ENCODE measurements around the gene HSF4. TPM values are rescaled to one million over a fixed set of nuclear protein-coding genes. Genes with fewer than 3 reads are reported as not detected.

Gene HSF4
- total RNA-seq, 4 donors from 2014 or later = 11.3 to 51.9 (median 42.3) TPM; not detected in 1

GRCh38 chr16:67188798-67189197 lies 24.3 kb downstream of the HSF4 start:
- H3K9me3 ChIP-seq = no peaks in the 10 kb centered on the region
- TF ChIP-seq CTCF (IDR thresholded peaks at IDR 0.05) (no peak), POLR2A (IDR thresholded peaks at IDR 0.05) (no peak)
- no peaks in the 10 kb centered on the region for H3K27me3 ChIP-seq
- no peak overlapping the region for H3K27ac ChIP-seq
- H3K36me3 ChIP-seq = no peaks in the 10 kb centered on the region
- intact Hi-C loops (cut with DNase I; ENCODE audit: low total_unique reads) = no loop called here
- DNase-seq = no peak
- peaks cover 11 to 18% of the 10 kb centered on the region in 2 donors for H3K4me1 ChIP-seq
- no peak overlapping the region for H3K4me3 ChIP-seq

DNA sequence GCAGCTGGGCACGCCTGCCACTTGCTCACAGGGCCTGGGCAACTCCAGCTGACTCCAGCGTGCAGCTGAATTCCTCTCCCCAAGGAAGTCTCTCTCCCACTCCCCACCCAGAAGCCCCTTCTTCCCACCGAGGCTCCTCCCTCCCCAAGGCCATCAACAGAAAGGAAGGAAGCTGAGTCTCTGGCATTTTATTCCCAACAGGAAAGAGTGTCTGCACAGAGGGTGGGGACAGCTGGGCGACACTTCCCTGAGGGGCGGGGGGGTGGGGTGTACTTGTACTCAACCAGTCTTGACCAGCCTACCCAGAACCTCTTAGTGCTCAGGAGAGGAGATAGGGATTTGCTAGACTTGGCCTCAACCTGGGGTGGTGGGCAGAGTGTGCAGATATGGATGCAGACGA lies 25.5 kb downstream of the HSF4 start, which contains the start of gene EXOC3L1:
EXOC3L1 (minus strand) TSS at position 96 of the 400 bp plus-strand sequence. CDS start 460 bp downstream, outside the sequence.
- no peak within 1 kb of the TSS for H3K27ac ChIP-seq
- H3K36me3 ChIP-seq = no peaks in the 10 kb centered on the region
- no peaks in the 10 kb centered on the region for H3K27me3 ChIP-seq
- intact Hi-C loops (cut with DNase I; ENCODE audit: low total_unique reads) = no loop called here
- H3K4me1 ChIP-seq = peaks cover 9 to 11% of the 10 kb centered on the region in 2 donors
- DNase-seq = no peak
- no peak within 1 kb of the TSS for H3K4me3 ChIP-seq
- TF ChIP-seq POLR2A (IDR thresholded peaks at IDR 0.05) (no peak), CTCF (IDR thresholded peaks at IDR 0.05) (no peak)
- H3K9me3 ChIP-seq = no peaks in the 10 kb centered on the region

DNA sequence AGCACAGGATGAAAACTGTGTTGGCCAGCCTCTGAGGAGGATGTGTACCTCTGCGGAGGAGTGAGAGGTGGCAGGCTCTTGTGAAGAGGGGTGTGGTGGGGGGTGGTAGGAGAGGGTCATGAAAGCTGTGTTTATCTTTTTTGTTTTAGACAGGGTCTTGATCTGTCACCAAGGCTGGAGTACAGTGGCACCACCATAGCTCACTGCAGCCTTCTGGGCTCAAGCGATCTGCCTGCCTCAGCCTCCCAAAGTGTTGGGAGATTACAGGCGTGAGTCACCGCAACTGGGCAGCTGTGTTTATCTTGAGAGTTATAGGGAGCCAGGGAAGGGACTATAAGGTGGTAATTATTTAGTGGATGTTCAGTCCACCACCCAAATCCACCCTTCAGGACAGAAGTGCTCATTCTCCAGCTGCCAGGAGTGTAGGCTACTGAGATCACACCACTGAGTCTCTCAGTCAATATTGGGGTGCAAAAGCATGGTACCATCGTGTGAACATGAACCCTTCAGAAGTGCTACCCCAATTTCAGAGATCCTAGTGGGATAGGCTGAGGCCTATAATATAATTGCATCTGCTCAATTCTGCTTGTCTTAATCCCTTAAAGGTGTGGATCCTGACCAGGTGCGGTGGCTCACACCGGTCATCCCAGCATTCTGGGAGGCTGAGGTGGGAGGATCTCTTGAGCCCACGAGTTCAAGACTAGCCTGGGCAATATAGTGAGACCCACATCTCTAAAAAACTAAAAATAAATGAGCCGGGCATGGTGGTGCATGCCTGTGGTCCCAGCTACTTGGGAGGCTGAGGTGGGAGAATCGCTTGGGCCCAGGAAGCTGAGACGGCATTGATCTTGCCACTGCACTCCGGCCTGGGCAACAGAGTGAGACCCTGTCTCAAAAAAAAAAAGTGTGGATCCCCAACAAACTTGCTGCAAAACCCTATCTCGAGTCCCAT lies 26.2 kb downstream of the HSF4 start:
- Histone ChIP-seq H3K4me3 (no peak overlapping the region), H3K36me3 (no peaks in the 10 kb centered on the region), H3K27me3 (no peaks in the 10 kb centered on the region), H3K9me3 (no peaks in the 10 kb centered on the region), H3K27ac (no peak overlapping the region), H3K4me1 (peaks cover 9 to 11% of the 10 kb centered on the region in 2 donors)
- DNase-seq = no peak
- TF ChIP-seq CTCF (IDR thresholded peaks at IDR 0.05) (no peak), POLR2A (IDR thresholded peaks at IDR 0.05) (no peak)
- intact Hi-C loops (cut with DNase I; ENCODE audit: low total_unique reads) = no loop called here

DNA sequence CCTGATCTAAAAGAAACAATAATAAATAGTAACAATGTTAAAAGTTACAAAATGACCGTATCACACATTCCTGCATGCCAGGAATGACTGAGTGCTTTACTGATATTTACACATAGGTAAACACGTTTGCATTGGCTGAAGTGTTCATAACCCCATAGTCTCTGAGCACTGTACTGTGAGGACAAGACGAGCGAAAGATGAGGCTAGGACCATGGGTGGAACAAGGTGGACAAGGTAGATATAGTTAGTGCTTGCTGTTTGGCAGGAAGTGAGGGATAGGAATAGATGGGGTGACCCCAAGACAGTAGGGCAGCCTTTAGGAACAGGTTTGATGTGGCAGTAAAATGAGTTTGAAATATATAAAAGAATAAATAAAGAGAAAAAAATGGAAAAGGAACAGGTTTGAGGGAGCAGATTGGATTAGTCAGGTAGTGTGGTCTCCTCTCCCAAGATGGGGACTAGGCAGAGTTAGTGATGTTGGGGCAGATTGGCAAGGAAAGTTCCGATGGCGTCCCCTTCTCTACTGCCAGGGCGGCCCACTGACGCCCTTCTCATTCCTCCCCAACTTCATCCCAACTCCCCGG lies 27.0 kb downstream of the HSF4 start:
- peaks cover 9 to 11% of the 10 kb centered on the region in 2 donors for H3K4me1 ChIP-seq
- H3K27me3 ChIP-seq = no peaks in the 10 kb centered on the region
- intact Hi-C loops (cut with DNase I; ENCODE audit: low total_unique reads) = no loop called here
- peak overlapping the region in 1 of 2 donors; percentile 28 for H3K27ac ChIP-seq
- TF ChIP-seq CTCF (IDR thresholded peaks at IDR 0.05) (no peak), POLR2A (IDR thresholded peaks at IDR 0.05) (no peak)
- H3K4me3 ChIP-seq = peak overlapping the region; percentile 89 to 90
- H3K9me3 ChIP-seq = no peaks in the 10 kb centered on the region
- no peaks in the 10 kb centered on the region for H3K36me3 ChIP-seq
- DNase-seq = no peak
